Upper lobe of left lung (tissue), 4 donors: ENCODE results near the gene RIT2.

Experiments
- CTCF ChIP-seq, 6 experiments: fragments of 450-650 bp in 4 of 6; fragments of 200-600 bp in 2 of 6; sonication (generic) in 2 of 6; IDR thresholded peaks; one replicate each; pipeline ENCODE4 v1.5.1; 2016 to 2019; ENCODE audit warnings: antibody characterized with exemption in 6 of 6
- EP300 ChIP-seq, 4 donors: sonication (generic); formaldehyde crosslinking; IDR thresholded peaks; one replicate each; pipeline ENCODE4 v1.5.1; 2017; ENCODE audit warnings: antibody characterized with exemption in 4 of 4, control low read depth in 2 of 4
- POLR2A ChIP-seq, 4 donors: fragments of 450-650 bp; IDR thresholded peaks; one replicate each; pipeline ENCODE4 v1.5.1; 2016 to 2017; ENCODE audit warnings: antibody characterized with exemption in 4 of 4, mild to moderate bottlenecking in 2 of 4
- POLR2AphosphoS5 ChIP-seq, 2 donors: sonication (generic); formaldehyde crosslinking; IDR thresholded peaks; one replicate each; pipeline ENCODE4 v1.5.1; 2017; ENCODE audit warnings: antibody characterized with exemption in 2 of 2

GRCh38 chr18:42801706-42802105 is 313.8 kb downstream of the RIT2 start:
- TF ChIP-seq CTCF (IDR thresholded peaks at IDR 0.05) (no peak), POLR2A (IDR thresholded peaks at IDR 0.05) (no peak), POLR2AphosphoS5 (IDR thresholded peaks at IDR 0.05) (no peak), EP300 (IDR thresholded peaks at IDR 0.05) (no peak)
